NCI-H1694 (cell line): ENCODE results near the gene ANKRD16.
"Not testable (repeated sequence)": the region's sequence is repeated elsewhere in the genome, so short reads cannot be mapped to it uniquely, and the experiment has no call there.

Experiments
- DNase-seq: peaks from one replicate; lab custom pipeline; 2025; lab: John Stamatoyannopoulos, UW

Gene ANKRD16

DNA sequence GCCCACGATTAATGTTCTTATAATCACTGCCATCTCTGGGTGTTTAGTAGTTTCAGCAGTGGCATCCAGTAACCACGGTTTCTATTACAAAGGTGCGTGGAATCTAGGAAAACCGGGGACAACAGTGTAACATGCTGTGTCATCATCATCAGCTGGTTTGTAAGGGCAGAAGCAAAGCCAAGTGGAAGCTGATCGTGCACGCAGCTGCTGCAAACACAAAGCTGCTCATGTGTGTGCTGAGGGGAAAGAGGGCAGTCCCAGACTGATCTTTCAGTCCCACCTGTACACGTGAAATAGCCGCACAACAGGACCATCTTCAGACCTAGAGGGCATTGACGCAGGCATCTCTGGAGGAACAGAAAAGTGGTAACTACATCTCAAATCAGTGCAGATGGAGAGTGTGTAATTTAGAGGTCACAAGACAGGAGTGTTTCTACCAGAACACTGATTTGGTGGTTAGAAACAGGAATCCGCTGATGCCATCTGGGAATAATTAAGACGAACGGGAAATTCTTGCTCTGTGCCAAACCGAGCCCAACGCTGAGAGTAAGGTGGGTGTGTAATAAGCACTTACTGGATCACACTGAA, 13.4 kb downstream of the ANKRD16 start:
- DNase-seq = peak; percentile 47

GRCh38 chr10:5873515-5873995, 16.1 kb downstream of the ANKRD16 start:
- peak; percentile 49 for DNase-seq

GRCh38 chr10:5871596-5871995, 18.1 kb downstream of the ANKRD16 start:
- DNase-seq = no peak

- DNase-seq = no peak
These were observed 20.5 kb downstream of the ANKRD16 start for GRCh38 chr10:5869156-5869555.

DNA sequence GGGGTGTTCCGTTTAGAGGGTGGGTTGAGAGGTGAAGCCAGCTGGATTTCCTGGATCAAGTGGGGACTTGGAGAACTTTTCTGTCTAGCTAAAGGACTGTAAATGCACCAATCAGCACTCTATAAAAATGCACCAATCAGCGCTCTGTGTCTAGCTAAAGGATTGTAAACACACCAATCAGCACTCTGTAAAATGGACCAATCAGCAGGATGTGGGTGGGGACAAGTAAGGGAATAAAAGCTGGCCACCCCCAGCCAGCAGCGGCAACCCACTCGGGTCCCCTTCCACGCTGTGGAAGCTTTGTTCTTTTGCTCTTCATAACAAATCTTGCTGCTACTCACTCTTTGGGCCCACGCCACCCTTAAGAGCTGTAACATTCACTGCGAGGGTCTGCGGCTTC, 21.3 kb downstream of the ANKRD16 start:
- not testable (repeated sequence) for DNase-seq

DNA sequence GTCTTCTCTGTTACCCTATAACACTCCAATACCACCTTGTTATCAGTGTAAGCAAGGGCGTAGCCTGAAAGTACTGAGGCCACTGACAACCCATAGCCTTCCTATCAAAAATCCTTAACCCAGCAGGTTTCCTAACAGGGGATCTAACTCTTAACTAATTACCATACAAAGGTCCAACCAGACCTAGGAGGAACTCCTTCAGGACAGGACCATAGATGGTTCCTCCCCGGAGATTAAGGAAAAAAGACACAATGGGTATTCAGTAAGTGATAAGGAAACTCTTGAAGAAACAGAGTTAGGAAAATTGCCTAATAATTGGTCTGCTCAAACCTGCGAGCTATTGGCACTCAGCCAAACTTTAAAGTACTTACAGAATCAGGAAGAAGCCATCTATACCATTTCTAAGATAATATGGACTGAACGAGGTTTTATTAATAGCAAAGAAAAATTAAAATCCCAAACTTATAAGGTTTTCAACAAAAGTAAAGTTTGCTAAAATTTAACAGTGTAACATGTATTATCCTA, 22.5 kb downstream of the ANKRD16 start:
- DNase-seq = not testable (repeated sequence)

GRCh38 chr10:5866451-5867081, 23.1 kb downstream of the ANKRD16 start:
- not testable (repeated sequence) for DNase-seq

- not testable (repeated sequence) for DNase-seq
These were observed 26.6 kb downstream of the ANKRD16 start for GRCh38 chr10:5862981-5863685.

- no peak for DNase-seq
These were observed 27.2 kb downstream of the ANKRD16 start for GRCh38 chr10:5862360-5862961.

DNA sequence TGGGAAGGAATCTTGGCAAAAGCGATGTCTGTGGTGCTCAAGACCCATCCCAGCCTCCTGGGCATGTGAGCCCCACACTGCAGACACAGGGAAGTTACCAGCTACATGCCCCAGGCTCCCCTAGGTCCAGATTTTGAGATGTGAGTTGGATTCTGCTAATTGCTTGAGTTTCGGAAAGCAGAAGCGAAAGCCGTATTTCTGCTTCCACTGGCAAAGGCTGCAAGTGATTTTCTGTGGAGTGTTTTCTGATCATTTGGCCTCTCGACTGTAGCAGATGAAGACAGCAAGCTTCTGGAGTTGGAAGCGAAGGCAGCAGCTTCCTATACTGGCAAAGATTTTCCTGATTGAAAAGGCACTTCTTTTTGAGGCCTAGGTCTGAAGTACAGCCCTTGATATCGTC, 29.6 kb downstream of the ANKRD16 start:
- no peak for DNase-seq

DNA sequence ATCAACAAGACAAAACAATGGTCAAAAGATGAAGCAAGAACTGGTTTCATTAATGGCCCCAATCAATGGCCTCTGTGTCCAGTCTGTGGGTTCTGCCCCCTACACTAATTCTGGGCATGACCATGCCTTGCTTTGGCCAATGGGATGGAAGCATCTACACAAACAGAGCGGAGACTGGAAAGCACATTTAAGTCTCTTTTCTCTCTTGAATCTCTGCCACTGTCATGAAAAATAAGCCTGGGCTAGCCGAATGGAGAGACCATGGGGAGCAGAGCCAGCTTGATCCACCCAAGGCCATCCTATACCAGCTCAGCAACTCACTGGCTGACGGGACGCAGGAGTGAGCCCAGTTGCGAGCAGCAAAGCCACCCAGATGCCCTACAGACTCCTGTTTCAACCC, 30.9 kb downstream of the ANKRD16 start:
- no peak for DNase-seq

- DNase-seq = no peak
These were observed 33.0 kb downstream of the ANKRD16 start for GRCh38 chr10:5856701-5857004.

DNA sequence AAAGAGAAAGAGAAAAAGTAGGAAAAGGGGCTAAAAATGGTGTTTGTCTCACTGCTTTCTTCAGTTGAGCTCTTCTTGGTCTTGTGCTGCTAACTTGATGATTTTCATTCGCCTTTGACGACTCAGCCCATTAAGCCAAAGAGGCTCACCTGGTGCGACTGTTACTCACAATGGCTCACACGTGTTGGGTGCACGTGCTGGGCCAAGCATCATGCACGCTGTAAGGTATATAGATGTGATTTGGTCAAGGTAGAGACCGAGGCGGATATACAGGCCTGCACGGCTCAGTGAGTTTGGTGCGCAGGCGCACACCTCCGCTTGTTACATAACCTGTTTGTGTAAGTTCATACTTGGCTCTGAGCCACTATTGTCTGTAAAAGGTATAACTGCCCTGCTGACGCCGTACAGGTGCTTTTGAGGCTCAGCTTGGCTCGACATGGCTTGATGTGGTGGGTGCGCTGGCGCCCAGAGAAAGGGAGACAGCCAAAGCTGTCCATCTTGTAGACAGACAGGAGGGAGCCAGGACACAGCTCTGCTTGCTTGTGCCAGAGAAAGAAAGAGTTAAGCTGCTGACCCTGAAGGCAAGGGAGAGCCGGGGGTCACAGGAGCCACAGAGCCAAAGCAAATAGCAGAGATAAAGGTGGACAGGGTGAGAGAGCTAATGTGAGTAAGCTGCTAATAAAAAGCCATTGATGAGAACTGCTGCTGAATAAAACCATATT, 33.6 kb downstream of the ANKRD16 start:
- DNase-seq = no peak

- DNase-seq = no peak
These were observed 35.6 kb downstream of the ANKRD16 start for GRCh38 chr10:5854131-5854475.

DNA sequence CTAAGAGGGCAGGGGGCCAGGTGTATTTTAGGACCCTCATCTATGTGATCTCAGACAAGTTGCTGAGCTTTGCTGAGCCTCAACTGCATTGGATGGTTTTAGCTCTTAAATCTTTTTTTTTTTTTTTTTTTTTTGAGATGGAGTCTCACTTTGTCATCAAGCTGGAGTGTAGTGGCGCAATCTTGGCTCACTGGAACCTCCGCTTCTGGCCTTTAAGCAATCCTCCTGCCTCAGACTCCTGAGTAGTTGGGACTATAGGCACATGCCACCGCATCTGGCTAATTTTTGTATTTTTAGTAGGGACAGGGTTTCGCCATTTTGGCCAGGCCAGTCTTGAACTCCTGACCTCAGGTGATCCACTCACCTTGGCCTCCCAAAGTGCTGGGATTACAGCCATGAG, 43.0 kb downstream of the ANKRD16 start:
- DNase-seq = not testable (repeated sequence)

GRCh38 chr10:5844345-5845055, 45.2 kb downstream of the ANKRD16 start:
- no peak for DNase-seq

GRCh38 chr10:5843686-5844344, 45.9 kb downstream of the ANKRD16 start:
- DNase-seq = no peak

DNA sequence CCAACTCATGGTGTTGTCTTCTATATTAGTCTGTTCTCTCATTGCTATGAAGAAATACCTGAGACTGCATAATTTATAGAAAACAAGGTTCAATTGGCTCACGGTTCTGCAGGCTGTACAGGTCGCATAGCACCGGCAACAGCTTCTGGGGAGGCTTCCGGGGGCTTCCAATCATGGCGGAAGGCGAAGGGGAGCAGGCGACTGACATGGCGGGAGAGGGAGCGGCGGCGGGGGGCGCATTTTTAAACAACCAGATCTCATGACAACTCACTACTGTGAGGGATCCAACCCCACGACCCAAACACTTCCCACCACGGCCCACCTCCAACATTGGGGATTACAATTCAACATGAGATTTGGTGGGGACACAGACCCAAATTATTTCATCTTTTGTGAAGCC, 47.7 kb downstream of the ANKRD16 start:
- no peak for DNase-seq

- no peak for DNase-seq
These were observed 49.1 kb downstream of the ANKRD16 start for GRCh38 chr10:5840314-5841307.

GRCh38 chr10:5836181-5836580, 53.5 kb downstream of the ANKRD16 start:
- not testable (repeated sequence) for DNase-seq
